Right renal pelvis (tissue), 4 donors: ENCODE results near the gene ZNF823. TPM values are rescaled to one million over a fixed set of nuclear protein-coding genes. Genes with fewer than 3 reads are reported as not detected.
A peak's percentile ranks its signal among the peaks of the same experiment; 100 is the strongest.

Experiments
- DNase-seq, 4 donors: peaks; one replicate each; pipeline ENCODE4 v3.0.0-alpha.2; 2013; ENCODE audit warnings: low read depth in 4 of 4, low spot score in 3 of 4, missing footprints in 1 of 4
- polyA plus RNA-seq, 4 donors: library from polyadenylated mRNA; unstranded; fragments of 120-200 nt; gene quantifications; one replicate each; pipeline ENCODE4 v1.2.1, GENCODE V29; 2013; ENCODE audit not compliant: insufficient read length in 4 of 4

Gene ZNF823
- polyA plus RNA-seq, 4 donors = 9.5 to 13.0 (median 12.4) TPM

DNA sequence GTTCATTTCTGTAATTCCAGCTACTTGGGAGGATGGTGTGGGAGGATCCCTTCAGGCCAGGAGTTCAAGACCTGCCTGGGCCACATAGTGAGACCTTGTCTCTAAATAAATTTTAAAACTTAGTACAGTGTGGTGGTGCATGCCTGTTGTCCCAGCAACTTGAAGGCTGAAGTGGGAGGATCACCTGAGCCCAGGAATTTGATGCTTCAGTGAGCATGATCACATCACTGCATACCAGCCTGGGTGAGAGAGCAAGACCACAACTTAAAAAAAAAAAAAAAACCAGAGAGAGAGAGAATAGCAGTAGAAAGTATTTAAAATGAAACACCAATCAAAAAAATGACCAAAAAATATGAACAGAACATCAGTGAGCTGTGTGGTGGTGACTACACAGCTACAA is 7.1 kb upstream of the ZNF823 start:
- peak in 1 of 4 donors; percentile 13 for DNase-seq

DNA sequence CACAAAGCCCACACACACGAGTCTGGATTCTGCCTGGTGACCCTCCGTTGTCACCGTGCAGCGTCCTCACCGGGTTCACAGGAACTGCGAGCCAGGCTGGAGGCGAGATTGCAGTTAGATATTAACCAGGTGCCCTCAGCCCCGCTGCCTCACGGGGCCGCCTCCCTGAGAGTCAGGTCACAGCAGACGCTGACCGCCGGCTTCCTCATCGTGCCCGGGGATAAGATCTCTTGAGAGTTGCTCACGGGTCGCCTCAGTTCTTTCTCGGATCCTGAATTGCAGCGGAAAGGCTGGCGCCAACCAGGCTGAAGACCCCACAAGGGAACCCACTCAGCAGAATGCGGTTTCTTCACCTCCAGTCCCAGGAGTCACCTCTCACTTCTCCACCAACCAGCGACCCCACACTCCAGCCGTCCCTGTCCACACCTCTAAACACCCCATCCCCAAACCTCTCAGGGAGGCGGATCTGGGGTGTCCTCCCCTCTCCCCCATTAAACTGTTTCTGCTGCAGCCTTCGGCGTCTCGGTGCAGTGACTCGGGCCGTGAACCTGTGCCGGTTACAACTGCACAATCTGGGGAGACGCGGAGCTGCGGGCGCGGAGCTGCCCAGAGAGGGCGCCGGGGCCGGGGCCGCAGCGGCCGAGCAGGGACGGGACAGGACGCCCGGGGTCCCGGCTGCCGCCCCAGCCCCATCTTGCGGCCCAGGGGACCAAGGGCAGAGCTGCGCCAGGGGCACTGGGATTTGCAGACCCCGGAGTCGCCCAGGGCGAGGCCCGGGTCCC is 591 bp downstream of the ZNF823 start:
- DNase-seq = peak in 2 of 4 donors; percentile 13 to 34

DNA sequence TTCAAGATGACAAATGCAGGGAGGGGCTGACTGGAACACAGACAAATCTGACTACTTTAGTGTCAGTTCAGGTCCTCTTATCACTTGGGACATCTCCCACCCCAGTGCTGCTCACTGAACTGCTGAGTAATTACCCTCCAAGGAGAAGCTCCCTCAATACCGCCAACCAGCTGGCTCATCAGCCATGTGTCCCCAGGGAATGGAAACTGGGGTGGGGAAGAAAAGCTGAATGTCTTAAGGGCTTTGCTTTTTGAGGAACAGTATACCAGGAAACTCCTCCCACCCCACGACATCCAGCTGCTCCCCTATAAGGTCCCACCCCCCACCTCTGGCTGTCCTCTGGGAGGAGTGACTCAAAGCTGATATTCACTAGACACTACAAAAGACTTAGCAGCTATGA is 2.0 kb downstream of the ZNF823 start:
- peak in 1 of 4 donors; percentile 2 for DNase-seq

DNA sequence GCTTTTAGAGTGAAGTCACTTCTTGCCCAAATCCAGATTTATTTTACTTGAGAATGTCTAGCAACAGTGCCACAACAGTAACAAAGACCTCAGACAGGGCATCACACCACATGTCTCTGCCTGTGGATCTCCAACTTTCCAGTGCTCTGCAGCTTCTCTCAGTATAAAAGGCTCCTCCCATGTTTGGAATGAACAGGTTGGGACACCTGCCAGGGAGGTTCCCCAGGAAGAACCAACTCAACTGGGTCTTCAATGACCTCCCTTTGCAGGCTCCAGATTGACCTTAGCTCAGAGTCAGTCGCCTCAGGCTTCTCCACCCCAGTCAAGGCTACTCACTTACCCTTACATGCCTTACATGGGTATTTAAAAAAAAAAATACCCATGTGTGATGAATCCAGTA is 3.4 kb downstream of the ZNF823 start:
- DNase-seq = no peak

DNA sequence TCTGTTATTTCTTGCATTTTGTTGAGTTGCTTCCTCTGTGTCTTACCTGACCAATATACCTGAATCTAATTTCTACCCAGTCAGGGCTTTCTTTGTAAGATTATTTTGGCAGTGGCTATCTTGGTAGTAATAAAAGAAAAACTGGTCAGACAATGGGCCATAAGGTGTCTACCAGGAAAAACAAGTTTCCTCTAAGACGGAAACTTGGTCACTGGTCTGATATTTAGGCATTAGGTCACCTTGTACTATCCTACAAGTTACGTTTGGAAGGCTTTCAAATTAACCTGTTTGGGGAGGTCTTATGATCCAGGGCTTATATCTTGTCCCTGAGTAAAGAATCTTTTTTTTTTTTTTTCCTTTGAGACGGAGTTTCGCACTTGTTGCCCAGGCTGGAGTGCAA is 9.2 kb downstream of the ZNF823 start:
- DNase-seq = no peak

DNA sequence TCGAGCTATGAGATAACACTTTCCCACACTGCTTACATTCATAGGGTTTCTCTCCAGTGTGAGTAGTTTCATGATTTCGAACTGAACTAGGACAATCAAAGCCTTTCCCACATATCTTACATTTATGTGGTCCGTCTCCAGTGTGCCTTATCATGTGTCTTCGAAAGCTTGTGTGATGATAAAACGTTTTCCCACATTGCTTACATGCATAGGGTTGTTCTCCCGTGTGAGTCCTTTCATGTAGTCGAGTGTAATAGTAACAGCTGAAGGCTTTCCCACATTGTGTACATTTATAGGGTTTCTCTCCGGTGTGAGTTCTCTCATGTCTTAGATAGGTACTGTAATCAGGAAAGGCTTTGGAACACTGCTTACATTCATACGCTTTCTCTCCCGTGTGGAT is 16.3 kb downstream of the ZNF823 start:
- no peak for DNase-seq

DNA sequence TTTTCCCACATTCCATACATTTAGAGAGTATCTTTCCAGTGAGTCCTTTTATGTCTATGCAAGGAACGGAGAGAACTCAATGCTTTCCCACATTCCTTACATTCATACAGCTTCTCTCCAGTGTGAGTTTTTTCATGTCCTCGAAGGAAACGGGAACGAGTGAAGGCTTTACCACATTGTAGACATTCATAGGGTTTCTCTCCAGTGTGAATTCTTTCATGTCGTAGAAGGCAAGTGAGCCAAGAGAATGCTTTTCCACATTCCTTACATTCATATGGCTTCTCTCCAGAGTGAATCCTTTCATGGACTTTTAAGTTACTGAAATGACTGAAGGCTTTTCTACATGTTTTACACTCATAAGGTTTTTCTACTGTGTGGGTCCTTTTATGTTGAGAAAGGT is 17.1 kb downstream of the ZNF823 start:
- DNase-seq = no peak

DNA sequence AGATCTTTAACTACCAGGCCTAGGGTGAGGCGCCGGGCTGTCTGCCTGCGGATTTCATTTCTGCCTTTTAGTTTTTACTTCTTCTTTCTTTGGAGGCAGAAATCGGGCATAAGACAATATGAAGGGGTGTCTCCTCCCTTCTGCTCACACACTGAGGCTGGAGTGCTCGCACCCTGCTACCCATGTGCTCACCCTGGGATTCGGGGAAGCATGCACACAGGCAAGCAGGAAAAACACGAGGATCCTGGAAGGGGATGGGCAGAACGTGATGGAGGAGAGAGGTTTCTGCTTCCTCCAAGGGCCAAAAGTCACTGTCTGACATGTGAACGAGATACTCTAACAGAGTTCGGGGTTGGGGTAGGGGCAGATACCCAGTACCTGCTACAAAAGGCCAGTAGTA is 28.4 kb downstream of the ZNF823 start:
- DNase-seq = no peak

DNA sequence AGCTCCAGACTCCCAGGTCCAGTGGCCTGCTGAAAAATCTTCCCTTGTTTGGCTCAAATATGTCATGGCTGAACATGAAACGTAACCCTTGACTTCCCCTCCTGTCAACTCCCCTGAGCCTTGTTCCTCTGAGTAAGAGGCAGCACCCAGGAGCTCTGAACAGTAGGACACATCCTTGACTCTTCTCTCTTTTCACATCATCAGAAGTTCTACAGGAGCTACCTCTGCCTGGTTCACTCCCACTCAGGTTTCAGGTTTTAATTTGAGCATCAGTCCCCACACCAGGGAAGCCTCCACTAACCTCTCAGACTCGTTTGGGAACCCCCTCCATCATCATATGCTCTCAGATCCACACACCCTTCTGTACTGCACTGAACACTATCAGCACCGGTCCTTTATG is 30.3 kb downstream of the ZNF823 start:
- no peak for DNase-seq

DNA sequence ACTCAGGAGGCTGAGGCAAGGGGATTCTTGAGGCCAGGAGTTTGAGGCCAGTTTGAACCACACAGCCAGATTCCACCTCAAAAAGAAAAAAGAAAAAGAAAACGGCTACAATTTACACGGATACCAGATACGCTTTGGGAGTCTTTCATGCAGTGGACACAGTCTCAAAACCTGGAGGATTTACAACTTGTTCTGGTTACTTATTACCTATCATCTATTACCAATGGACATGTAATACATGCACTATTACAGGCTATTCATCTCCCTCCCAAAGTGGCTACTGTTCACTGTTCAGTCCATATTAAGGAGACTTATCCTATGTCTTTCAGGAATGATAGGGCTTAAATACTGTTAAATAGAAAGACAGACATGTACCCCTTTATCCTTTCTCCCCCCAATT is 33.3 kb downstream of the ZNF823 start:
- DNase-seq = no peak

DNA sequence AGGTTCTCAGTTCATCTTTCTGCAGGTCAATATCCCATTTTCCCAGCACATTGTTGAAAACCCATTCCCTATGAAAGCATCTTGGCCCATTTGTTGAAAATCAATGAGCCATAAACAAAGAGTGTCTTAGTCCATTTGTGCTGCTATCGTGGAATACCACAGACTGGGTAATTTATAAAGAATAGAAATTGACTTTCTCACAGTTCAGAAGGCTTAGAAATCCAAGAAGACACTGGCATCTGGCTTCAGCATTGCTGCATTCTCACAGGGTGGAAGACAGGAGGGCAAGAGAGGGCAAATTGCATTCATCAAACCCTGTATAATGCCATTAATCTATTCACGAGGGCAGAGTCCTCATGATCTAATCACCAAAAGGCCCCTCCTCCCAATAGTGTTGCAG is 34.1 kb downstream of the ZNF823 start:
- no peak for DNase-seq

DNA sequence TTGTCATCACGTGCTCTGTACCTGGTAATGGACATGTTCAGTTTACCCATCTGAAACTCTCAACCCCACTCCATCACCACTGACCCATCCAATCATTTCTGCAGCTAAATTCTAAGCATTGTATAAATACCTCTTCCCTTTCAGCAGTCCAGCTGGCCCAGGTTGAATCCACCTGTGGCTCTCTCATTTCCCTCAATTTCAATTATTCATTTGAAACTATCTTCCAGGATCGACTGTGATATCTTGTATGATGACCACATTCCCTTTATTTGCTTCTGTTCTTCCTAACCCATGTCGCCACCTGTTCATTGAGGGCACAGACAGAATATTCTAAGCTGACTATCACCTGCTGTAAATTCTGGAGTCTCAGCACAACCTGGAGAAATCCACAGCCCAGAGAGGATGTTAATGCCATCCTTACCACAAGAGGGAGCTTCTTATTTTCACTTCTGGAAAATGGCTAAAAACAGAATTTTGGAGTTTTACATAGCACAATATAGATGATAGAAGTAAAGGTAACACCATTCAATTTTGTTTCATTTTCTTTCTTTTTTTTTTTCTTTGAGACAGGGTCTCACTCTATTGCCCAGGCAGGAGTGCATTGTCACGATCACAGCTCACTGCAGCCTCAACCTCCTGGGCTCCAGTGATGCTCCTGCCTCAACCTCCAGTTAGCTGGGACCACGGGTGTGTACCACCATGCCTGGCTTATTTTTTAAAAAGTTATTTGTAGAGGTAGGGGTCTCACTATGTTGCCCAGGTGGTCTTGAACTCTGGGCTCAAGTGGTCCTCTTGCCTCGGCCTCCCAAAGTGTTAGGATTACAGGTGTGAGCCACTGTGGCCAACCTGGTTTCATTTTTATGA is 38.6 kb downstream of the ZNF823 start:
- no peak for DNase-seq

DNA sequence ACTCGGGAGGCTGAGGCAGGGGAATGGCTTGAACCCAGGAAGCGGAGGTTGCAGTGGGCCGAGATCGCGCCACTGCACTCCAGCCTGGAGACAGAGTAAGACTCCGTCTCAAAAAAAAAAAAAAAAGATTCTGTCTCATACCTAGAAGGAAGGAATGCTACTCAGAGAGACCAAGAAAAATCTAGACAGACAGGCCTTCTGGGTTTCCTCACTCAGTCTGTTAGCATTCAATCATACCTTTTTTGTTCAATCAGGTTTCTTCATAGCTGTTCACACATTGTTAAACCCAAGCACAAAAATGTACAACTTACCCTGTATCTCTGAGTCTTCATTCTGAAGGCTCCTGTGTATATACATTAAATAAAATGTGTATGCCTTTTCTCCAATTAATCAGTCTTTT is 40.5 kb downstream of the ZNF823 start:
- no peak for DNase-seq

DNA sequence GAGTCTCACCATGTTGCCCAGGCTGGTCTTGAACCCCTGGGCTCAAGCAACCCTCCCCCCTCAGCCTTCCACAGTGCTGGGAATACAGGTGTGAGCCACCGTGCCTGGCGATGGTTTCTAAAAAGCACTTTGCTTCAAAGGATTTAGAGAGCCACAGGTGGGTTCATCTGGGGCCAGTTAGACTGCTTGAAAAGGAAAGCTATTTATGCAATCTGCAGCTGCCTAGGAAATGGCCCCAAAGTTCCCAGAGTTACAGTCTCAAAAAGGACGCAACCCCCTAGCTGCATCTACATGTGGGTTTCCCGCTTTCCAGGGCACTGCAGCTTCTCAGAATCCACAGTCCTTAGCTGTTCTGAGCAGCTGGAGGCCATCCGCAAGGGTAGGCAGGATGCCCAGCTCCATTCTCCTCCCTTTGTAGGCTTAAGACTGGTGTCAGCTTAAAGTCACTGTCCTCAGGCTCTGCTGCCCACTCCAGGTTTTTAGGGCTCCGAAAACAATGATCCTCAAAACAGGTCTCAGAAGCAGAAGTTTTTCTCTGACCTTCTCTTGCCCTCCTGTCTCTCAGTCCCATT is 41.4 kb downstream of the ZNF823 start:
- no peak for DNase-seq

DNA sequence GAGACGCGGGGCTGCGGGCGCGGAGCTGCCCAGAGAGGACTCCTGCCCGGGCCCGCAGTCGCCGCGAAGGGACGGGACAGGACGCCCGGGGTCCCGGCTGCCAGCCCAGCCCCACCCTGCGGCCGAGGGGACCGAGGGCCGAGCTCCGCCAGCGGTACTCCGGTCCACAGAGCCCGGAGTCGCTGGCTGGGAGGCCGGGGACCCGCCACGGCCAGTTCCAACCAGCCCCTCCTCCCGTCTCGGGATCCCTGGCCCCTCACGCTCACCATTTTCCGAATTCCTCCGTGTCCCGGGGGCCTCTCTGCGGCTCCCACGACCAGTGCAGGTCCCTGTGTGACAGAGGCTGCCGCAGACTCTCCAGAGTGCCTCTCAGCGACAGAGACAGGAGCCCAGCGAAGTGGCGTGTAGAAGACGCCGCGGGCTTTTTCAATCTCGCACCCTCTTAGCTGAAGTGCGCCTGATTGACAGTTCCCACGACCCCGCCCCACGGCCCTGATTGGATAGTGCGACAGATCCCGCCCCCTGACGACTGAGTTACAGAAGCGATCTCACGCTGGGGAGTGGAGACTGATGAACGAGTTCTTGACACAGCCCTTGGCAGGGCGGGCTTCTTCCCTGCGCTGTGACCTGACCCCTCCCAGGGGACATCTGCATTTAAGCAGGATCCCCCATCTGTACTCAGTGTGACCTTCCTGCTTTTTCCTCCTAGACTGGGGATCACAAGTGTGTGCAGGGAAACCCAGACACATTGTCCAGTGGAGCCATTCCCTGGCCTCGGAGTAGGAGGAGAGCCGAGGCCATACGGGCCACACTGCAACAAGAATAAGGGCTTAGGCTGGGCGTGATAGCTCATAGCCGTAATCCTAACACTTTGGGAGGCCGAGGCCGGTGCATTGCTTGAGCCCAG is 44.0 kb downstream of the ZNF823 start:
- peak; percentile 93 to 94 (median 94) for DNase-seq

DNA sequence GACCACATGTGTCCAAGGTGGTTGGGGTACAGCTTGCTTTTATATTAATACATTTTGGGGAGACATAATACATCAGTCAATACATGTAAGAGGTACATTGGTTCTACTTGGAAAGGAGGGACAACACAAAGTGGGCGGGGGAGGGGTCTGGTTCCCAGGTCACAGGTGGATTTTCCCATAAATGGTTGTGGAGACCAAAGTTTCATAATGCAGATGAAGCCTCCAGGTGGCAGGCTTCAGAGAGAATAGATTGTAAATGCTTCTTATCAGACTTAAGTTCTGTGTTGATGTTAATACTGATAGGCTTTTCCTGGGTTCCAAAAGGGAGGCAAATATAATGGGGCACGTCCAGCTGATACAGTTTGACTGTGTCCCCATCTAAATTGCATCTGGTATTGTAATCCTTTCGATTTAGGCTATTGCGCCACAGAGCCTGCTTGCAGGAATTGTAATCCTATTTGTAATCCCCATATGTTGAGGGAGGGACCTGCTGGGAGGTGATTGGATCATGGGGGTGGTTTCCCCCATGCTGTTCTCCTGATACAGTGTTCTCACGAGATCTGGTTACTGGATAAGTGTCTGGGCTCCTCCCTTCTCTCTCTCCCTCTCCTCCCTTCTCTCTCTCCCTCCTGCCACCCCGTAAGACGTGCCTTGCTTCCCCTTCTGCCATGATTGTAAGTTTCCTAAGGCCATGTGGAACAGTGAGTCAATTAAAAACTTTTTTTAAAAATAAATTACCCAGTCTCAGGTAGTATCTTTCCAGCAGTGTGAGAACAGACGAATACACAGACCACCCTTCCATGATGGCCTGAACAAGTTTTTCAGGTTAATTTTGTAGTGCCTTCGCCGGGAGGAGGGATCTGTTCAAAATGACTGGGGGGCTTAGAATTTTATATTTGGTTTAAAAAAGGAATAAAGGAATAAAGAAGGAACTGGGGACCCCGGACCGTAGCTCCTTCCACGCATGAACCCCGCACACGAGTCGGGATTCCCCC is 44.9 kb downstream of the ZNF823 start:
- no peak for DNase-seq

DNA sequence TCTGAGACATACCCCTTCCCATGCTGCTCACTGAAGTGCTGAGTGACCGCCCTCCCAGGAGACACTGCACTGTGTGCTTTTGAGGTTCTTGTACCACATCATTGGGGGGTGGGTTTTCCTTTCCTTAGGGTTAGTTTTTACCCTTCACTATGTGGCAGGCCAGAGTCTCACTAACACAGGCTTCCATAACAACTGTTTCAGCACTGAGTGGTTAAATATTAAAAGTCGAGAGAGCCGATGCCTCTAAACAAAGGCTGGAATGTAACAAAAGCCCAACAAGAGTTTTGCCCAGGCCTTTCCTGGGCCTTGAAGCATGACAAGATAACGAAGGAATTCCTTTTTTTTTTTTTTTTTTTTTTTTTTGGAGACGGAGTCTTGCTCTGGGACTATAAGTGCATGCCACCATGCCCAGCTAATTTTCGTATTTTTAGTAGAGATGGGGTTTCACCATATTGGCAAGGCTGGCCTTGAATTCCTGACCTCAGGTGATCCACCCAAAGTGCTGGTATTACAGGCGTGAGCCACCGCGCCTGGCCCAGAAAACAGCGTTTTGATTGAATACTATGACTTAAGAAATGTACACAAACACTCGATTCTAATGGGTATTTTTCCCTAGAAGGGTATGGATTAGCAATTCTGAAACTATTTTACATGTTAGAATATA is 46.5 kb downstream of the ZNF823 start:
- peak in 2 of 4 donors; percentile 17 to 43 for DNase-seq
